Measurements from ENCODE around the gene PLEK2. TPM values are rescaled to one million over a fixed set of nuclear protein-coding genes. Genes with fewer than 3 reads are reported as not detected.
"Not testable (repeated sequence)": the region's sequence is repeated elsewhere in the genome, so short reads cannot be mapped to it uniquely, and the experiment has no call there.

The PLEK2 gene
- total and polyA plus RNA-seq, 10 donors = 0.18 to 2.1 (median 0.76) TPM; not detected in 3

DNA sequence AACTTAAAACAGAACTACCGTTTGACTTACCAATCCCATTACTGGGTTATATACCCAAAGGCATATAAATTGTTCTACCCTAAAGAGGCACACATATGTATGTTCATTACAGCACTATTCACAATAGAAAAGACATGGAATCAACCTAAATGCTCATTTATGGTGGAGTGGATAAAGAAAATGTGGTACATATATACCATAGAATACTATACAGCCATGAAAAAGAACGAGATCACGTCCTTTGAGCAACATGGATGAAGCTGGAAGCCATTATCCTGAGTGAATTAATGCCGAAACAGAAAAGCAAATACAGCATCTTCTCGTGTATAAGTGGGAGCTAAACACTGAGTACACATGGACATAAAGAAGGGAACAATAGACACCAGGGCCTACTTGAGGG is 44.8 kb upstream of the PLEK2 start:
- intact Hi-C loops (cut with DNase I; ENCODE audit: low total_unique reads) = no loop called here
- Histone ChIP-seq H3K4me1 (no peaks in the 10 kb centered on the region), H3K27me3 (replicated peaks in 1 of 7) (no peaks in the 10 kb centered on the region), H3K36me3 (no peaks in the 10 kb centered on the region), H3K27ac (no peak overlapping the region), H3K9me3 (peaks cover 0 to 4% (median 0%) of the 10 kb centered on the region in 8 donors), H3K4me3 (no peak overlapping the region)
- 79 to 94% (median 90%) methylated on average over 5 of the region's 5 CpGs for WGBS, 5 donors
- no peak for TF ChIP-seq POLR2A (IDR thresholded peaks at IDR 0.05)
- no peak for TF ChIP-seq POLR2AphosphoS5 (IDR thresholded peaks at IDR 0.05)
- no peak for TF ChIP-seq CTCF (IDR thresholded peaks at IDR 0.05 in 8 of 11, conservative IDR thresholded peaks at IDR 0.05 in 3 of 11)
- DNase-seq = no peak

- Histone ChIP-seq H3K4me3 (no peak overlapping the region), H3K27me3 (replicated peaks in 1 of 7) (no peaks in the 10 kb centered on the region), H3K4me1 (no peaks in the 10 kb centered on the region), H3K9me3 (peaks cover 0 to 12% (median 2%) of the 10 kb centered on the region in 8 donors), H3K36me3 (no peaks in the 10 kb centered on the region), H3K27ac (no peak overlapping the region)
- intact Hi-C loops (cut with DNase I; ENCODE audit: low total_unique reads) = no loop called here
- WGBS, 5 donors = 81 to 92% (median 89%) methylated on average over 4 to 5 of the region's 5 CpGs
- no peak for TF ChIP-seq CTCF (IDR thresholded peaks at IDR 0.05 in 8 of 11, conservative IDR thresholded peaks at IDR 0.05 in 3 of 11)
- TF ChIP-seq POLR2AphosphoS5 (IDR thresholded peaks at IDR 0.05) = no peak
- no peak for TF ChIP-seq POLR2A (IDR thresholded peaks at IDR 0.05)
- no peak for DNase-seq
These were observed 41.8 kb upstream of the PLEK2 start for GRCh38 chr14:67453575-67454300.

- H3K9me3 ChIP-seq = peaks cover 0 to 12% (median under 1%) of the 10 kb centered on the region in 8 donors
- DNase-seq; H3K36me3 ChIP-seq; intact Hi-C loops (cut with DNase I; ENCODE audit: low total_unique reads); H3K4me3 ChIP-seq; H3K4me1 ChIP-seq; H3K27ac ChIP-seq; H3K27me3 ChIP-seq (replicated peaks in 1 of 7): not testable (repeated sequence)
- whole genome bisulfite sequencing, 5 donors = 86 to 92% (median 89%) methylated on average over 6 of the region's 6 CpGs
These were observed 39.7 kb upstream of the PLEK2 start for GRCh38 chr14:67451667-67452066.

DNA sequence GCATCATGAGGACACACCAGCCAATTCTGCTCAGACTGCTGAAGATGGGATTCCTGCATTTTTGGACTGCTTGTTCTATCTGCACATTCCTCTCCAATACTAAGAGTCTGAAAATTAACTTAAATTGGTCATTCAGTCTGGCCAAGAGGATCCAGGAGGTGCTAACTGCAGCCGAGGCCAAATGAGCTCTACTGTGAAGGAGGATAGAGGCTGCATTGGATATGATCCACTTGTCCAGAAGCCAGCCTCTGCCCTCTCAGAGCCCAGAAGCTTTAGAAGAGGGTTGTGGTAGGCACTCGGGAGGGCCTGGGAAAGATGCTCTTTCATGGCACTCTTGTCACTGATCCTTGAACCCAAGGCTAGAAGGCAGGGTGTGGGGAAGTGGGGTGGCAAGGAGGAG is 37.1 kb upstream of the PLEK2 start:
- TF ChIP-seq POLR2A (IDR thresholded peaks at IDR 0.05) (no peak), CTCF (IDR thresholded peaks at IDR 0.05 in 8 of 11, conservative IDR thresholded peaks at IDR 0.05 in 3 of 11) (no peak), POLR2AphosphoS5 (IDR thresholded peaks at IDR 0.05) (no peak)
- DNase-seq = no peak
- intact Hi-C loops (cut with DNase I; ENCODE audit: low total_unique reads) = no loop called here
- Histone ChIP-seq H3K9me3 (peaks cover 0 to 12% (median 0%) of the 10 kb centered on the region in 8 donors), H3K36me3 (no peaks in the 10 kb centered on the region), H3K27ac (no peak overlapping the region), H3K4me1 (no peaks in the 10 kb centered on the region), H3K27me3 (replicated peaks in 1 of 7) (no peaks in the 10 kb centered on the region), H3K4me3 (no peak overlapping the region)
- WGBS, 5 donors = 88 to 100% (median 90%) methylated on average over 2 of the region's 2 CpGs

All from spleen (tissue), 11 donors.